Neural cell (in vitro differentiated cells): ENCODE measurements around the gene ACOT8.

Experiments
- CTCF ChIP-seq: fragments of 450-650 bp; IDR thresholded peaks from 2 replicates; pipeline ENCODE4 v1.5.1; 2014; ENCODE audit warnings: antibody characterized with exemption, mild to moderate bottlenecking, moderate library complexity; ENCODE audit not compliant: poor library complexity, severe bottlenecking
- EP300 ChIP-seq: fragments of 450-650 bp; conservative IDR thresholded peaks from 2 replicates; pipeline ENCODE4 v1.6.1; 2014; ENCODE audit warnings: antibody characterized with exemption, mild to moderate bottlenecking, moderate library complexity; ENCODE audit not compliant: poor library complexity, severe bottlenecking
- EZH2 ChIP-seq: fragments of 200-600, 300-800 bp; shearing (Covaris generic), sonication (generic); IDR thresholded peaks from 2 replicates; pipeline ENCODE4 v1.6.1; 2014; ENCODE audit warnings: antibody characterized with exemption, low read length, borderline replicate concordance, mild to moderate bottlenecking; ENCODE audit not compliant: insufficient read depth, poor library complexity, severe bottlenecking
- MXI1 ChIP-seq: fragments of 450-650 bp; conservative IDR thresholded peaks from 2 replicates; pipeline ENCODE4 v1.6.1; 2014; ENCODE audit warnings: antibody characterized with exemption, mild to moderate bottlenecking; ENCODE audit not compliant: poor library complexity, severe bottlenecking
- POLR2AphosphoS5 ChIP-seq: IDR thresholded peaks from 2 replicates; pipeline ENCODE4 v1.6.1; 2012
- RAD21 ChIP-seq: fragments of 450-650 bp; conservative IDR thresholded peaks from 2 replicates; pipeline ENCODE4 v1.6.1; 2014; ENCODE audit warnings: antibody characterized with exemption, mild to moderate bottlenecking, moderate library complexity
- REST ChIP-seq: IDR thresholded peaks from 2 replicates; pipeline ENCODE4 v1.6.1; 2012; ENCODE audit warnings: borderline replicate concordance
- SMC3 ChIP-seq: fragments of 450-650 bp; conservative IDR thresholded peaks from 2 replicates; pipeline ENCODE4 v1.6.1; 2014; ENCODE audit warnings: antibody characterized with exemption, mild to moderate bottlenecking, moderate library complexity; ENCODE audit not compliant: poor library complexity
- TAF1 ChIP-seq: IDR thresholded peaks from 2 replicates; pipeline ENCODE4 v1.6.1; 2012; ENCODE audit warnings: low read depth

GRCh38 chr20:45816951-45817350 lies 40.2 kb downstream of the ACOT8 start:
- TF ChIP-seq CTCF (no peak), EZH2 (no peak), TAF1 (no peak), POLR2AphosphoS5 (no peak), EP300 (no peak), SMC3 (no peak), REST (no peak), MXI1 (no peak), RAD21 (no peak)
